WI38 (cell line): ENCODE data around the gene KLHL26.

Experiments
- H3K4me3 ChIP-seq: 2 replicates; pipeline ENCODE4 v1.5.1; 2011; ENCODE audit warnings: low read depth, mild to moderate bottlenecking, control low read depth, low read length
- CTCF ChIP-seq: IDR thresholded peaks from 2 replicates; pipeline ENCODE4 v1.5.1; 2012; ENCODE audit warnings: low read depth, mild to moderate bottlenecking, control low read depth, low read length

Gene KLHL26

GRCh38 chr19:18701250-18701608 is 64.4 kb downstream of the KLHL26 start:
- TF ChIP-seq CTCF, result no peak
- H3K4me3 ChIP-seq, result no peak overlapping the region

- no peak for TF ChIP-seq CTCF
- H3K4me3 ChIP-seq, result no peak overlapping the region
These were observed 67.2 kb downstream of the KLHL26 start for GRCh38 chr19:18704054-18704453.

GRCh38 chr19:18704971-18705370 is 68.1 kb downstream of the KLHL26 start:
- H3K4me3 ChIP-seq, result no peak overlapping the region
- TF ChIP-seq CTCF, result no peak

- no peak overlapping the region for H3K4me3 ChIP-seq
- no peak for TF ChIP-seq CTCF
These were observed 71.8 kb downstream of the KLHL26 start for GRCh38 chr19:18708452-18709231.

GRCh38 chr19:18709546-18709945 is 72.7 kb downstream of the KLHL26 start:
- no peak for TF ChIP-seq CTCF
- H3K4me3 ChIP-seq, result no peak overlapping the region

GRCh38 chr19:18710186-18710585 is 73.4 kb downstream of the KLHL26 start:
- no peak for TF ChIP-seq CTCF
- no peak overlapping the region for H3K4me3 ChIP-seq

GRCh38 chr19:18710996-18711751 is 74.3 kb downstream of the KLHL26 start:
- no peak overlapping the region for H3K4me3 ChIP-seq
- TF ChIP-seq CTCF, result no peak
